ELR (cell line): ENCODE measurements around the gene MAP2K2.

Experiments used
- DNase-seq: peaks from one replicate; pipeline ENCODE4 v3.0.0-alpha.2; 2015; ENCODE audit warnings: low read depth

Gene MAP2K2

GRCh38 chr19:4099041-4099764, 24.7 kb downstream of the MAP2K2 start:
- DNase-seq: no peak

- no peak for DNase-seq
Measured at GRCh38 chr19:4098493-4098892, 25.4 kb downstream of the MAP2K2 start.

- no peak for DNase-seq
Measured at GRCh38 chr19:4097501-4097900, 26.4 kb downstream of the MAP2K2 start.

GRCh38 chr19:4096049-4096892, 27.7 kb downstream of the MAP2K2 start:
- DNase-seq: no peak

- DNase-seq: no peak
Measured at GRCh38 chr19:4095488-4095844, 28.5 kb downstream of the MAP2K2 start.

- no peak for DNase-seq
Measured at GRCh38 chr19:4094761-4095487, 29.0 kb downstream of the MAP2K2 start.

GRCh38 chr19:4094291-4094690, 29.6 kb downstream of the MAP2K2 start:
- no peak for DNase-seq

- no peak for DNase-seq
Measured at GRCh38 chr19:4093643-4094175, 30.2 kb downstream of the MAP2K2 start.

- no peak for DNase-seq
Measured at GRCh38 chr19:4090356-4091220, 33.3 kb downstream of the MAP2K2 start.

GRCh38 chr19:4089946-4090345, 34.0 kb downstream of the MAP2K2 start:
- DNase-seq: no peak

GRCh38 chr19:4089400-4089908, 34.5 kb downstream of the MAP2K2 start:
- DNase-seq: no peak

- DNase-seq: no peak
Measured at GRCh38 chr19:4088975-4089374, 34.9 kb downstream of the MAP2K2 start.

- no peak for DNase-seq
Measured at GRCh38 chr19:4087787-4088679, 35.9 kb downstream of the MAP2K2 start.

GRCh38 chr19:4086411-4086867, 37.5 kb downstream of the MAP2K2 start:
- DNase-seq: no peak

GRCh38 chr19:4084547-4084877, 39.4 kb downstream of the MAP2K2 start:
- no peak for DNase-seq

GRCh38 chr19:4083677-4084546, 40.0 kb downstream of the MAP2K2 start:
- no peak for DNase-seq

GRCh38 chr19:4082172-4082571, 41.8 kb downstream of the MAP2K2 start:
- DNase-seq: no peak

GRCh38 chr19:4081441-4082129, 42.3 kb downstream of the MAP2K2 start:
- no peak for DNase-seq

- DNase-seq: no peak
Measured at GRCh38 chr19:4080473-4080872, 43.4 kb downstream of the MAP2K2 start.
